NCI-H2171 treated with DMSO at 0.1 percent for 48 hours (cell line): ENCODE measurements around the gene ICAM3.
"Not testable (repeated sequence)": the region's sequence is repeated elsewhere in the genome, so short reads cannot be mapped to it uniquely, and the experiment has no call there.

Experiments
- DNase-seq: peaks from one replicate; lab custom pipeline; 2025; lab: John Stamatoyannopoulos, UW

Gene ICAM3, protein sequence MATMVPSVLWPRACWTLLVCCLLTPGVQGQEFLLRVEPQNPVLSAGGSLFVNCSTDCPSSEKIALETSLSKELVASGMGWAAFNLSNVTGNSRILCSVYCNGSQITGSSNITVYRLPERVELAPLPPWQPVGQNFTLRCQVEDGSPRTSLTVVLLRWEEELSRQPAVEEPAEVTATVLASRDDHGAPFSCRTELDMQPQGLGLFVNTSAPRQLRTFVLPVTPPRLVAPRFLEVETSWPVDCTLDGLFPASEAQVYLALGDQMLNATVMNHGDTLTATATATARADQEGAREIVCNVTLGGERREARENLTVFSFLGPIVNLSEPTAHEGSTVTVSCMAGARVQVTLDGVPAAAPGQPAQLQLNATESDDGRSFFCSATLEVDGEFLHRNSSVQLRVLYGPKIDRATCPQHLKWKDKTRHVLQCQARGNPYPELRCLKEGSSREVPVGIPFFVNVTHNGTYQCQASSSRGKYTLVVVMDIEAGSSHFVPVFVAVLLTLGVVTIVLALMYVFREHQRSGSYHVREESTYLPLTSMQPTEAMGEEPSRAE

DNA sequence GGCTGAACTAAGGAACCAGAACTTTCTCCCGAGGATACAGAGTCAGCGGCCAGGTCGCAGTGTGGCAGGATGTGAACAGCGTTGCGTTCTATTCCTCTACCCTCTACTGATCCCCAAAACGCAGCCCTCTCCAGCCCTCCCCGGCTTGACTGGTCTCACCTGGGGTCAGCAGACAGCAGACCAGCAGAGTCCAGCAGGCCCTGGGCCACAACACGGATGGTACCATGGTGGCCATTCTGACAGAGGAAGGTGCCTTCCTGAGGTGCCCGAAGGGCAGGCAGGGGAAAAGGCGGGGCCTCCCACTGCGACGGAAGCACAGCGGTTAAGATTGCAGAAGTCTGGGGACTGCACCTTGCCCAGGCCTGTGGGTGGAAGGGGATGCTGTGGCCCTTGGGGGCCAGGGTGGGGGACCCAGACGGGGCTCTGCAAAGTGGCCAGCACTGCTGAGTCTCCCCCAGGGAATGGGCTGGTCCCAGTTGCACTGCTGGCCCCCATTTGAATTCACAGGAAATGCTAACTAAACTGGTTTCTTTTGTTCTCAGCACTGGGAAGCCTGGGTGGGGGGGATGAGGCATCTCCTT, at the start of gene ICAM3:
TSS of gene ICAM3 (minus strand) at position 245 of the 581 bp plus-strand sequence. CDS start at position 235, 10 bp downstream.
- DNase-seq = no peak

GRCh38 chr19:10388957-10389356, 49.5 kb upstream of the ICAM3 start:
- peak; percentile 86 for DNase-seq

DNA sequence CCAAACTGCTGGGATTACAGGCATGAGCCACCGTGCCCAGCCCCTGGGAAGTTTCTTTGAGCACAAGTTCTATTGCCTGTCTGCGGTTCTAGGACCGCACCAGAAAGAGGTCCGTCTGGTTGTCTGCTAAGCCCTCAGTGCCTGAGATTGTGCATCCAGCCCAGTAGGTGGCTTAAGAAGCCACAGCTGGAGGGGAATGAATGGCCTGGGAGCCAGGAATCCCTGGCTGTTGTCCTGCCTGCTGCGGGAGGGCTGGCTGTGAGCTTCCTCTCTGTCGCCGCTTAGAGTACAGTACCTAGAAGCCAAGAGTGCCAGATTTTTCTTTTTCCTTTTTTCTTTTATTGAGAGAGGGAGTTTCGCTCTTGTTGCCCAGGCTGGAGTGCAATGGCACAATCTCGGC, 45.2 kb upstream of the ICAM3 start:
- DNase-seq = no peak

GRCh38 chr19:10383223-10383499, 43.7 kb upstream of the ICAM3 start:
- not testable (repeated sequence) for DNase-seq

DNA sequence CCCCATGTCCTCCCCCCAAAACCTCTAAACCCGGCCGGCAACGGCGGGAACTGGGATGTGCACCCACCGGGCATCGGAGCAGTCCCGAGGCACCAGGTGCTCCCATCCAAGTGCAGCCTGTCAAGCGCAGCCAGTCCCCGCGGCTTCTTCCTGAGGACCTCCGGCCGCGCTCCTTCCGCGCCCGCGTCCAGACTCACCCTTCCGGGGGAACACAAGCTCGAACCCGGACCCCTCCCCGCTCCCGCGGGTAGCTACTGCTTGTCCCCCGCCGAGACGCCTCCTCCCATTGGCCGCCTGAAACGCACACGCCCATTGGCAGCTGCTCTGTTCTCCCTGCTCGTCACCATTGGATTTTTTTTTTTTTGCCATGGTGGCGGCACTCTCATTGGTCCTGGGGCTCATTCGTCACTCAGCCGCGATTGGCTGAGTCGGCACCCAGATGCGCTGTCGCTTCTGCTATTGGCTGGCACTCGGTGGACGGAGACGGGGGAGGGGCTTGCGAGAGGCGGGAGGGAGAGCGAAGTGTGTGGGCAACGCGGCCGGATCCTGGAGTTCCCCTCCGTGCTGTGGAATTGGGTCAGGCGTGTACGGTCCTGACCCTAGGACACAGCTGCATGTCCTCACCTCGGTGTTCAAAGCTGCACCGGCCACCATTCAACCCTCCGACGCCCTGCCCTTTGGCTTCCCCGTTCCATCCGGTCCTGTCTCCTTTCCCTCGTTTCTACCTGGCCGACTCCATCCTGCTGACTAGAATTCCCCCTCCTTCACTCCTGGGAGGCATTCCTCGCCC, 41.1 kb upstream of the ICAM3 start, which contains the start of gene TYK2:
TSS of gene TYK2 (minus strand) at position 260 of the 790 bp plus-strand sequence. CDS start 2,166 bp downstream, outside the sequence.
- DNase-seq = peak; percentile 99

GRCh38 chr19:10379880-10380312, 40.5 kb upstream of the ICAM3 start:
- DNase-seq = no peak

DNA sequence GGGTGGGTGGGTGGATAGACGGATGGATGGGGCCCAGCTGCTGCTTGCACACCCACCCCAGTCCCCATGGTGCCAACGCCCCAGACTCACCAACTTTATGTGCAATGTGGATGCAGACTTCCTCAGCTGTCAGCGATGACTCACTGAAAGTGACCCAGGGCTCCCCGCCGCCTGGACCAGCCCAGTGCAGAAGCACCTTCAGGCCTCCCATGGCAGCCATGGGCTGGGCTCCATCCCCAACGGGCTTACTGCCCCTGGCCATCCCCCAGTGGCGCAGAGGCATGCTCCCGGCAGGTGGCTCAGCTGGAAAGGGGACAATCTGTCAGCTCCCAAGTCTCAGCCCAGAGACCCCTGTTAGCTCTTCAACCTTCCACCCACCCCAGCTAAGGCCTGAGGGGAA, 38.7 kb upstream of the ICAM3 start:
- DNase-seq = no peak

DNA sequence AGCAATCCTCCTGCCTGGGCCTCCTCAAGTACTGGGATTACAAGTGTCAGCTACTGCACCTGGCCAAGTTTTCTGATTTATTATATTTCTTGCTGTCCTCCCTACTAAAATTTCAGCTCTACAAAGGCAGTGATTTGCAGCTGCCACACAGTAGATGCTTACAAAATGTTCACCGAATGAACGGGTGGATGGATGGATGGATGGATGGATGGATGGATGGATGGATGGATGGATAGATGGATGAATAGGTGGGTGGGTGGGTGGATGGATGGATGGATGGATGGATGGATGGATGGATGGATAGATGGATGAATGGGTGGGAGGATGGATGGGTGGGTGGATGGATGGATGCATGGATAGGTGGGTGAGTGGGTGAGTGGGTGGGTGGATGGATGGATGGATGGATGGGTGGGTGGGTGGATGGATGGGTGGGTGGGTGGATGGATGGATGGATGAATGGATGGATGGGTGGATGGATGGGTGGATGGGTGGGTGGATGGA, 37.8 kb upstream of the ICAM3 start:
- not testable (repeated sequence) for DNase-seq

DNA sequence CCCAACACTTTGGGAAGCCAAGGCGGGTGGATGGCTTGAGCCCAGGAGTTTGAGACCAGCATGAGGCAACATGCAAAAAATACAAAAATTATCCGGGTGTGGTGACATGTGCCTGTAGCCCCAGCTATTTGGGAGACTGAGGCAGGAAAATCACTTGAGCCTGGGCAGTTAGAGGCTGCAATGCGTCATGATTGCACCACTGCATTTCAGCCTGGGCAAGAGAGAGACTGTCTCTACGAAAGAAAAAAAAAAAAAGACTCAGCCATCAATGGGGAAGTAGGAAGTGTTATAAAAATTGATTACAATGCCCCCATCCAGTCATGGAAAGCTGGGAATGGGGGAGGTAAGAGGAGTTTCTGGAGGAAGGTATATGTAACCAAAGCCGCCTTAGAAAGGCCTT, 35.5 kb upstream of the ICAM3 start:
- DNase-seq = no peak

GRCh38 chr19:10372690-10373089, 33.3 kb upstream of the ICAM3 start:
- DNase-seq = no peak

- DNase-seq = no peak
Measured at GRCh38 chr19:10368101-10368803, 28.8 kb upstream of the ICAM3 start.

- not testable (repeated sequence) for DNase-seq
Measured at GRCh38 chr19:10366950-10367512, 27.6 kb upstream of the ICAM3 start.

- no peak for DNase-seq
Measured at GRCh38 chr19:10365518-10365917, 26.1 kb upstream of the ICAM3 start.

- DNase-seq = no peak
Measured at GRCh38 chr19:10364644-10365043, 25.2 kb upstream of the ICAM3 start.

GRCh38 chr19:10363789-10364281, 24.4 kb upstream of the ICAM3 start:
- no peak for DNase-seq

DNA sequence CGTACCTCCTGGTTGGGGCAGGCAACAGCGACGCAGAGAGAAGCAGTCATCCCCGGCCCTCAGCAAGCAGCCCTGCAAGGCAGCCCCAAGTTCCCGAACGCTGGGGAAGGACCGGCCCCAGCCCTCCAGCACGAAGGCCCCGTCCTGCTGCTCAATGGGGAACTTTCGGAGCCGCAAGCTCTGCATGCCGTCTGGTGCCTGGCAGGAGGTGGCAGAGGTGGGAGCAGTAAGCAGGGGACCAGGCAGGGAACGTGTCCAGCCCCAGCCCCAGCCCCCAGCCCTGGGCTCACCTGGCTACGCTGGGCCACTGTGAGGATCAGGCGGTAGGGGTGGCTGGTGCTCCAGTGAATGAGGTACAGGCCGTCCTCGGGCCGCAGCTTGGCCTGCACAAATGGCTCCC, 22.8 kb upstream of the ICAM3 start:
- no peak for DNase-seq

- no peak for DNase-seq
Measured at GRCh38 chr19:10361569-10362011, 22.2 kb upstream of the ICAM3 start.

- no peak for DNase-seq
Measured at GRCh38 chr19:10356431-10356830, 17.0 kb upstream of the ICAM3 start.

GRCh38 chr19:10353793-10354391, 14.5 kb upstream of the ICAM3 start:
- DNase-seq = peak; percentile 90
